BE2C (cell line): Measurements from ENCODE around the gene THEM5.

Experiments used
- DNase-seq: peaks from one replicate; pipeline ENCODE4 v3.0.0-alpha.2; 2020
- H3K27me3 ChIP-seq: fragments of 250-450 bp; sonication (Bioruptor Pico); 2 replicates; pipeline ENCODE4 v1.5.1; 2020; ENCODE audit warnings: mild to moderate bottlenecking
- H3K36me3 ChIP-seq: fragments of 250-450 bp; sonication (Bioruptor Pico); 2 replicates; pipeline ENCODE4 v1.5.1; 2020; ENCODE audit warnings: mild to moderate bottlenecking
- H3K4me1 ChIP-seq: fragments of 250-450 bp; sonication (Bioruptor Pico); 2 replicates; pipeline ENCODE4 v1.5.1; 2020
- H3K4me3 ChIP-seq: 2 replicates; pipeline ENCODE4 v1.5.1; 2011; ENCODE audit warnings: low read depth, low read length
- H3K9me3 ChIP-seq: fragments of 250-450 bp; sonication (Bioruptor Pico); 2 replicates; pipeline ENCODE4 v1.5.1; 2020
- CTCF ChIP-seq: IDR thresholded peaks from 2 replicates; pipeline ENCODE4 v1.5.1; 2012; ENCODE audit warnings: mild to moderate bottlenecking, low read depth, low read length

THEM5 gene

GRCh38 chr1:151814971-151815545, 38.5 kb downstream of the THEM5 start:
- no peak for TF ChIP-seq CTCF
- Histone ChIP-seq H3K9me3 (no peaks in the 10 kb centered on the region), H3K4me3 (no peak overlapping the region), H3K4me1 (no peaks in the 10 kb centered on the region; the same call in 1 of the 2 replicates), H3K27me3 (no peaks in the 10 kb centered on the region), H3K36me3 (no peaks in the 10 kb centered on the region)
- DNase-seq, result no peak

GRCh38 chr1:151814426-151814825, 39.1 kb downstream of the THEM5 start:
- Histone ChIP-seq H3K4me1 (no peaks in the 10 kb centered on the region), H3K27me3 (no peaks in the 10 kb centered on the region), H3K4me3 (no peak overlapping the region), H3K9me3 (no peaks in the 10 kb centered on the region), H3K36me3 (no peaks in the 10 kb centered on the region)
- DNase-seq, result no peak
- TF ChIP-seq CTCF, result no peak

GRCh38 chr1:151813271-151813977, 40.1 kb downstream of the THEM5 start:
- no peak for DNase-seq
- H3K36me3 ChIP-seq, result no peaks in the 10 kb centered on the region
- no peak for TF ChIP-seq CTCF
- H3K9me3 ChIP-seq, result no peaks in the 10 kb centered on the region
- no peaks in the 10 kb centered on the region for H3K27me3 ChIP-seq
- H3K4me3 ChIP-seq, result no peak overlapping the region
- H3K4me1 ChIP-seq, result no peaks in the 10 kb centered on the region

GRCh38 chr1:151811181-151811580, 42.3 kb downstream of the THEM5 start:
- Histone ChIP-seq H3K4me3 (no peak overlapping the region), H3K27me3 (no peaks in the 10 kb centered on the region), H3K36me3 (no peaks in the 10 kb centered on the region), H3K9me3 (no peaks in the 10 kb centered on the region), H3K4me1 (no peaks in the 10 kb centered on the region)
- DNase-seq, result no peak
- TF ChIP-seq CTCF, result no peak

GRCh38 chr1:151809985-151810556, 43.4 kb downstream of the THEM5 start:
- no peak for DNase-seq
- Histone ChIP-seq H3K27me3 (no peaks in the 10 kb centered on the region), H3K36me3 (no peaks in the 10 kb centered on the region), H3K9me3 (no peaks in the 10 kb centered on the region), H3K4me3 (no peak overlapping the region), H3K4me1 (peaks cover 4% of the 10 kb centered on the region; the same call in 1 of the 2 replicates)
- no peak for TF ChIP-seq CTCF
